ENCODE results near the gene JMJD8.
A peak's percentile ranks its signal among the peaks of the same experiment; 100 is the strongest.
"Not testable (repeated sequence)": the region's sequence is repeated elsewhere in the genome, so short reads cannot be mapped to it uniquely, and the experiment has no call there.

- not testable (repeated sequence) for TF ChIP-seq POLR2A (IDR thresholded peaks at IDR 0.05)
- TF ChIP-seq CTCF (IDR thresholded peaks at IDR 0.05), result peak in 3 of 5 experiments; percentile 18 to 40 (median 31)
Observed at GRCh38 chr16:712740-713250, 28.7 kb upstream of the JMJD8 start.

Data from tibial nerve (tissue), 3 donors.